MM.1S (cell line): ENCODE measurements around the gene SMAD7.

Source experiments
- CTCF ChIP-seq: fragments of 300-600 bp; sonication (generic); IDR thresholded peaks from 2 replicates; pipeline ENCODE4 v1.5.1; 2016; ENCODE audit warnings: antibody characterized with exemption, low read length, mixed read lengths
- EZH2 ChIP-seq: fragments of 300-600 bp; sonication (generic); optimal IDR thresholded peaks from 2 replicates; pipeline ENCODE3; 2017; ENCODE audit warnings: low read depth, mild to moderate bottlenecking, antibody characterized with exemption, low read length, mixed read lengths
- EZH2phosphoT487 ChIP-seq: fragments of 300-600 bp; sonication (generic); IDR thresholded peaks from 2 replicates; pipeline ENCODE4 v1.6.1; 2018; ENCODE audit warnings: antibody characterized with exemption, low read length

DNA sequence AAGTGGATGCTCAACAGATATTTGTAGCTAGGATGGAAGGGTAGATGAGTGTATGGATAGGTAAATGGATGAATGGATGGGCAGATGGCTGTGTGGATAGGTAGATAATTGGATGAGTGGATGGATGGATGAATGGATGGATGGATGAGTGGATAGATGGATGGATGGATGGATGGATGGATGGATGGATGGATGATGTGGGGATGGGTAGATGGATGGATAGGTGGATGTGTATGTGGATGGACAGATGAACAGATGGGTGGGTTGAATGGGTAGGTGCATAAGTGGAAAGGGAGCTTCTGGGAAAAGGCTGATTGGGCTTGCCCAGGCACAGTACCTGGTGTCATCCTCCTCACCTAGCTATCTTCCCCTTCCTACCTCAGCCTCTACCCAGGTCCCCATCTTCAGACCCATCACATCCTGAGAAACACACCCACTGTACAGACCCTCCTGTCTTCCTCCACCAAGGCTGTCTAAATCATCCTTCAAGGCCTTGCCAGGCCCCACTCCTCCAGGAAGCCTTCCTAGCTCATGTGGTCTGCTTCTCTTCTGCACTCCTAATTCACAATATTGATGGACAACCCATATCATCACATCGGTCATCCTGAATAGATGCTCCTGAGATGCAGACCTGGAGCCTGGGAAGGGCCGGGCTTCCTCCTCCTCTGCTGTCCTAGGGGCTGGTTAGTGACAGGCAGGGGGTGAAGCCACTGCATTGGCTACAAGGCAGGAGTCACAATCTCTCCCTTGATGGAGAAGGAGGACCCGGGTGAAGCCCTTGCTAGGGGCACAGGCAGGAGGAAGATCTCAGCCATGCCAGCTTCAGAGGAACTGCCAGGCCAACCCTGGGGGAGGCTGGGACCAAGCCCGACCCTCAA lies 49.4 kb downstream of the SMAD7 start:
- TF ChIP-seq CTCF (no peak), EZH2 (no peak), EZH2phosphoT487 (no peak)
